Articular chondrocyte of knee joint (primary cell): ENCODE data around the gene WDR64. TPM values are rescaled to one million over a fixed set of nuclear protein-coding genes. Genes with fewer than 3 reads are reported as not detected.

ENCODE experiments used
- total RNA-seq: library from RNA; depleted of rRNA; stranded (reverse); fragments of >200 nt; gene quantifications from 2 replicates; pipeline ENCODE4 v1.2.3, GENCODE V29; 2012

The WDR64 gene
- under 0.01 TPM in 1 of 2 replicates, not detected in the other for total RNA-seq

DNA sequence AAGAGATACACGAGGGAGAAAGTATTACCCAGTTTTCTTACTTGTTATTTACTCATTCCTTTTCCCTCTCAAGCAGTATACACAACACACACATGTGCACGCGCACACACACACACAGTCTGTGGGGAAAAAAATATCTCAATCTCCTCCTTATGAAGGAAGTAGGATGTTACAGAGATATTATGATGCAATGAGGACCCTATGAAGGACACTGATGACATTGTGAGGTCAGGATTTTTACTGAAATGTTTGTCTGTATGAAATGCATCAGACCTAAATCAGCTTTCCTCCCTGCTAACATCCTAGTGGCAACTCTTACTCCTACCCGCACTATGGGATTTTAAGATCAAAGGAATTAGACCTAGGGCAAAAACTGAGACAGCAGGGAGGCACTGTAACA lies at the start of gene WDR64:
Gene WDR64, plus strand, starts transcription at position 270 of the 400 bp plus-strand sequence. CDS start 204 bp downstream, outside the sequence.

DNA sequence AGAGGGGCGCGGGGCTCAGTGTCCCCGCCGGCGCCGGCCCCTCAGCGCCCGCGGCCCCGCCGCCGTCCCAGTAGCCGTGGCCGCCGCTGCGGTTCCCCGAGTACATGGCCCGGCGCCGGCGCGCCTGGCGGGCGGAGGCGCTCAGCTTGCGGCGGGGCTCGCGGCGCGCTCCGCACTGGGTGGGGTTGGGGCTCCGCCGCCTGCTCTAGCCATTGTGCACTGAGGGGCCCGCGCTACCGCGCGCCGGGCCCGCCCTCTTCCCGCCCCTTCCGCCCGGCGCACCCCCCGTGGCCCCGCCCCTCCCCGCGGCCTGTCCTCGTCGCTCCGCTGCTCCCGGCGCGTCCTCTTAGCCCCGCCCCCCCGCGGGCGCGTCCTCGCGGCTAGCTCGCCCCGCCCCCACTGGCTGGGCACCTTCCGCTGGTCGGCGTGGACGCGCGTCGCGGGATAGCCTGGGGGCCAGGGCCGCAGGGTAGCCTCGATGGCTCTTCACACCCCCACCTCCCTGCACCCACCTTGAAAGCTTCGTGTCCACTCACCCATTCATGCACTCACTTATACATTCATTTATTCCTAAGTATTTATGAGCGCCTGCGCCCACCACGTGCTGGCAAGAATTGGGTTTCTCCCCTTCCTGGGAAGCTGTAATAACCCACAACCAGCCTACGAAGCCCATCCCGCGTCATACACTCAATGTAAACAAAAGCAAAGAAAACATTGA lies 11.8 kb upstream of the WDR64 start, which contains the start of the genes CHML and OPN3:
Gene CHML, minus strand, starts transcription at position 221 of the 718 bp plus-strand sequence. CDS start 4,603 bp downstream, outside the sequence.
Gene OPN3, minus strand, starts transcription at position 221 of the 718 bp plus-strand sequence. Its CDS starts 115 bp downstream, at position 106.

DNA sequence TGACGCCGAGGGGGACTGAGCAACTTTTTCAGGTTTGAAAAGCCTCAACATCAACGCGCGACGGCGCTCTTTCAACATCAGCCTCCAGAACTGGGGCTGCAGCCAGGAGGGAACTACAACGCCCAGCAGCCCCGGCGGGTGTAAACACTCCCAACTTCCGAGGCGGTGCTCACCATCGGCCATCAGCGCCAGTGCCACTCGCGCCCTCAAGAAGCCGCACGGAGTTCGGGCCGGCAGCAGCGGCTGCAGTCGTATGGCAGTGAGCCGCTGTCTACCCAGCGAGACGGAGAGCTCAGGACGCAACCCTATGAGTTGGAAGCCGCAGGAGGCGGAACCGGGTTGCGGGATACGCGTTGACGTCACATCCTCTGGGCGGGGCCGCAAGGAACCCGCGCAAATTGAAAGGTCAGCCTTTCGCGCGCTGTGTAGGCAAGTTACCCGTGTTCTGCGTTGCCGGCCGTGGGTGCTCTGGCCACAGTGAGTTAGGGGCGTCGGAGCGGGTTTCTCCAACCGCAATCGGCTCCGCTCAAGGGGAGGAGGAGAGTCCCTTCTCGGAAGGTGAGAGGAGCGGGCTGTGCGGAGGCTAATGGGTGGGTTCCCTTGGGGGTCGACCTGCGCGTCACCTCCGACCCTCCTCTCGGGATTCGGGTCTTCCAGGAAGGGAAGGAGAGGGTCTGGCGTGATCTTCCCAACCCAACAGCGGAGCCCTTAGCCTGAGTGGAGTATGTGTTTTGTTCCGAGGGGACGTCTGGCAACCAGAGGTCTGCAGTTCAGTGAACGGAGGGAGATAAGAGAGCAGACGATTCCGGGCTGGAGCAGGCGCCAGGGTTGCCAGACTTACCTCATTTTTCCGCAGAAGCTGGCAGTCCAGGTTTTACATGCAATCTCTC lies 196.0 kb downstream of the WDR64 start, which contains the start of gene EXO1:
Gene EXO1, plus strand, starts transcription at position 409 of the 890 bp plus-strand sequence. CDS start 2,222 bp downstream, outside the sequence.

Other genes starting within 250 kb of the WDR64 start
- gene FH, start 132.5 kb upstream of the WDR64 start, total RNA-seq, result 74.0 and 88.7 TPM in 2 replicates
- 0.32 TPM in 1 of 2 replicates, not detected in the other for gene KMO, start 119.9 kb upstream of the WDR64 start, total RNA-seq
- 8.1 and 9.3 TPM in 2 replicates for gene CHML, start 11.9 kb upstream of the WDR64 start, total RNA-seq
- gene OPN3, start 11.9 kb upstream of the WDR64 start, total RNA-seq, result 3.8 and 6.5 TPM in 2 replicates
- gene EXO1, start 195.9 kb downstream of the WDR64 start, total RNA-seq, result 4.1 and 6.5 TPM in 2 replicates